Measurements from ENCODE around the gene SSBP3.

DNA sequence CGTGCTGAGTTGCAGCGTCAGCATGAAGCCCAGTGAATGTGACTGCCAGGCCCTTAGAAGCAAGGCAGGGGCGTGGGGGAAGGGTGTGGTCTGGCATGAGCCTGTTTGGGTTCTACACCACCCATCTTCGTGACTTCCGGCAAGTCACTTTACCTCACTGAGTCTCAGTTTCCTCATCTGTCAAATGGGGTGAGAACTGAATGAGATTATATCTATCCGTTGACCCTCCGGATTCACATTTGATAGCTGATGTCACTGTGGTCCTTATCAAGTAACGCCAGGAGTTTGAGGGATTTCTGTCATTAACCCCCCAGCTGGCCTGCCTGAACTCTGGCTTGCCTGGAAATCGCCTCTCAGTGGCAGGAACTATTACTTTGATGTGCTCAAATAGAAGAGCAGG is 190.7 kb downstream of the SSBP3 start:
- TF ChIP-seq, protein P1, sequence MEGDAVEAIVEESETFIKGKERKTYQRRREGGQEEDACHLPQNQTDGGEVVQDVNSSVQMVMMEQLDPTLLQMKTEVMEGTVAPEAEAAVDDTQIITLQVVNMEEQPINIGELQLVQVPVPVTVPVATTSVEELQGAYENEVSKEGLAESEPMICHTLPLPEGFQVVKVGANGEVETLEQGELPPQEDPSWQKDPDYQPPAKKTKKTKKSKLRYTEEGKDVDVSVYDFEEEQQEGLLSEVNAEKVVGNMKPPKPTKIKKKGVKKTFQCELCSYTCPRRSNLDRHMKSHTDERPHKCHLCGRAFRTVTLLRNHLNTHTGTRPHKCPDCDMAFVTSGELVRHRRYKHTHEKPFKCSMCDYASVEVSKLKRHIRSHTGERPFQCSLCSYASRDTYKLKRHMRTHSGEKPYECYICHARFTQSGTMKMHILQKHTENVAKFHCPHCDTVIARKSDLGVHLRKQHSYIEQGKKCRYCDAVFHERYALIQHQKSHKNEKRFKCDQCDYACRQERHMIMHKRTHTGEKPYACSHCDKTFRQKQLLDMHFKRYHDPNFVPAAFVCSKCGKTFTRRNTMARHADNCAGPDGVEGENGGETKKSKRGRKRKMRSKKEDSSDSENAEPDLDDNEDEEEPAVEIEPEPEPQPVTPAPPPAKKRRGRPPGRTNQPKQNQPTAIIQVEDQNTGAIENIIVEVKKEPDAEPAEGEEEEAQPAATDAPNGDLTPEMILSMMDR (IDR thresholded peaks at IDR 0.05): no peak
- no peak for TF ChIP-seq EP300 (IDR thresholded peaks at IDR 0.05)
